ENCODE data around the gene SH2D3A. TPM values are rescaled to one million over a fixed set of nuclear protein-coding genes. Genes with fewer than 3 reads are reported as not detected.

Gene SH2D3A
- total RNA-seq, 1 experiment from 2014 or later = 75.7 TPM

DNA sequence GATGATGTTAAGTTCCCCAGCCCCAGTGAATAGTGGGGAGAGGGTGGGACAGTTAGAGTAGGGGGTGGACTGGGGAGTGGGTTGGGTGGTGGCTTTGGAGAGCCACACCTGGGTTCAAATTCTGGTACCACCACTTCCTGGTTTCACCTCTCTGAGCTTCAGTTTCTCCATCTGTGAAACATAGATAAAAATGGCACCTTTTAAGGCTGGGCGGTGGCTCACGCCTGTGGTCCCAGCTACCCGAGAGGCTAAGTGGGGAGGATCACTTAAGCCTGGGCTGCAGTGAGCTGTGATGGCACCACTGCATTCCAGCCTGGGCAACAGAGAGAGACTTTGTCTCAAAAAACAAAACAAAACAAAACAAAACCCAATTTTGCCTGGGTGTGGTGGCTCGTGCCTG lies 11.2 kb upstream of the SH2D3A start:
- POLR2A ChIA-PET = interaction anchor here (0.5 kb wide), 1 partner anchor 396 kb away, joined by 3 read pairs; no protein-coding TSS in a partner anchor
- no peaks in the 10 kb centered on the region for H3K27me3 ChIP-seq (ENCODE audit: insufficient read depth, low read length)
- CTCF ChIA-PET = interaction anchor here (1.2 kb wide), 1 partner anchor 84 kb away, joined by 3 read pairs; no protein-coding TSS in a partner anchor
- ATAC-seq (no peak), DNase-seq (ENCODE audit: low read depth, low spot score) (no peak)
- H3K27ac ChIP-seq (ENCODE audit: low read depth, low read length) = no peak overlapping the region
- intact Hi-C loops (cut with micrococcal nuclease) = no loop called here
- H4K20me1 ChIP-seq (ENCODE audit: insufficient read depth) = no peaks in the 10 kb centered on the region
- H3K9me3 ChIP-seq (ENCODE audit: control insufficient read depth in 1 of 2, insufficient read depth in 1 of 2, low read depth in 1 of 2, low read length in 2 of 2) = no peaks in the 10 kb centered on the region
- no peaks in the 10 kb centered on the region for H3K9me2 ChIP-seq (ENCODE audit: insufficient read depth)
- no peaks in the 10 kb centered on the region; a peak in 1 of 4 replicates for H3K4me1 ChIP-seq (ENCODE audit: control insufficient read depth in 1 of 2, insufficient read depth in 2 of 2, low read length in 2 of 2)
- no peak overlapping the region for H3K4me3 ChIP-seq (replicated peaks in 1 of 2; ENCODE audit: low read depth in 1 of 2, low read length in 2 of 2)
- BruUV-seq (replicated peaks) = no TSS peak
- RAD21 ChIA-PET (ENCODE audit: low non-redundant PET in 1 of 2, low total read pairs in 2 of 2, uncharacterized antibody in 2 of 2, unreplicated experiment in 2 of 2) = no interaction called here
- H3K36me3 ChIP-seq (ENCODE audit: control insufficient read depth in 1 of 2, insufficient read depth in 2 of 2, low read length in 2 of 2) = no peaks in the 10 kb centered on the region
- no peaks in the 10 kb centered on the region for H3K79me2 ChIP-seq (ENCODE audit: insufficient read depth, low read length)
- H3K9ac ChIP-seq (ENCODE audit: low read length) = no peak overlapping the region
- H2AFZ ChIP-seq (ENCODE audit: low read depth, low read length, poor library complexity, severe bottlenecking) = no peak overlapping the region
- no peak overlapping the region for H3K4me2 ChIP-seq (ENCODE audit: low read length)
- TF ChIP-seq EZH2 (IDR thresholded peaks at IDR 0.05) = no peak
- no peak for TF ChIP-seq REST (IDR thresholded peaks at IDR 0.05; ENCODE audit: low read depth)
- no peak for TF ChIP-seq YY1 (IDR thresholded peaks at IDR 0.05; ENCODE audit: extremely low read depth, insufficient replicate concordance, low read depth, low read length)
- no peak for TF ChIP-seq POLR2AphosphoS5 (IDR thresholded peaks at IDR 0.05; ENCODE audit: low read depth, low read length)
- TF ChIP-seq SRF (IDR thresholded peaks at IDR 0.05; ENCODE audit: low read depth) = no peak
- no peak for TF ChIP-seq FOSL1 (IDR thresholded peaks at IDR 0.05; ENCODE audit: low read depth)
- no peak for TF ChIP-seq SIN3A (IDR thresholded peaks at IDR 0.05; ENCODE audit: low read depth)
- no peak for TF ChIP-seq TCF7L2 (IDR thresholded peaks at IDR 0.05; ENCODE audit: borderline replicate concordance, extremely low read depth, insufficient read depth, insufficient read length)
- no peak for TF ChIP-seq CTCF (IDR thresholded peaks at IDR 0.05 in 2 of 3, conservative IDR thresholded peaks at IDR 0.05 in 1 of 3; ENCODE audit: borderline replicate concordance in 1 of 3, insufficient read depth in 1 of 3, low read depth in 2 of 3, low read length in 2 of 3)
- TF ChIP-seq ELF1 (IDR thresholded peaks at IDR 0.05; ENCODE audit: borderline replicate concordance, low read depth) = no peak
- TF ChIP-seq MAX (IDR thresholded peaks at IDR 0.05) = no peak
- TF ChIP-seq CBX3 (IDR thresholded peaks at IDR 0.05; ENCODE audit: low read depth) = no peak
- TF ChIP-seq CEBPB (IDR thresholded peaks at IDR 0.05; ENCODE audit: low read depth) = no peak
- TF ChIP-seq, protein P1, sequence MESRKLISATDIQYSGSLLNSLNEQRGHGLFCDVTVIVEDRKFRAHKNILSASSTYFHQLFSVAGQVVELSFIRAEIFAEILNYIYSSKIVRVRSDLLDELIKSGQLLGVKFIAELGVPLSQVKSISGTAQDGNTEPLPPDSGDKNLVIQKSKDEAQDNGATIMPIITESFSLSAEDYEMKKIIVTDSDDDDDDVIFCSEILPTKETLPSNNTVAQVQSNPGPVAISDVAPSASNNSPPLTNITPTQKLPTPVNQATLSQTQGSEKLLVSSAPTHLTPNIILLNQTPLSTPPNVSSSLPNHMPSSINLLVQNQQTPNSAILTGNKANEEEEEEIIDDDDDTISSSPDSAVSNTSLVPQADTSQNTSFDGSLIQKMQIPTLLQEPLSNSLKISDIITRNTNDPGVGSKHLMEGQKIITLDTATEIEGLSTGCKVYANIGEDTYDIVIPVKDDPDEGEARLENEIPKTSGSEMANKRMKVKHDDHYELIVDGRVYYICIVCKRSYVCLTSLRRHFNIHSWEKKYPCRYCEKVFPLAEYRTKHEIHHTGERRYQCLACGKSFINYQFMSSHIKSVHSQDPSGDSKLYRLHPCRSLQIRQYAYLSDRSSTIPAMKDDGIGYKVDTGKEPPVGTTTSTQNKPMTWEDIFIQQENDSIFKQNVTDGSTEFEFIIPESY (IDR thresholded peaks at IDR 0.05; ENCODE audit: extremely low read depth, insufficient replicate concordance, low read length) = no peak

Measured in HCT116 (cell line).